Measurements from ENCODE around the gene CISH. TPM values are rescaled to one million over a fixed set of nuclear protein-coding genes. Genes with fewer than 3 reads are reported as not detected.
A peak's percentile ranks its signal among the peaks of the same experiment; 100 is the strongest.

Gene CISH
- total RNA-seq, 2 donors from 2014 or later, result 4.7 to 9.9 TPM

- Histone ChIP-seq H3K4me1 (peaks cover 0 to 55% of the 10 kb centered on the region in 2 donors), H3K4me3 (no peak overlapping the region)
Measured at GRCh38 chr3:50599115-50599715, 12.4 kb downstream of the CISH start.

GRCh38 chr3:50594253-50594785, 17.3 kb downstream of the CISH start:
- no peak for DNase-seq (ENCODE audit: low spot score)
- TF ChIP-seq CTCF (IDR thresholded peaks at IDR 0.05), result no peak
- Histone ChIP-seq H3K27ac (no peak overlapping the region), H3K9me3 (no peaks in the 10 kb centered on the region), H3K27me3 (no peaks in the 10 kb centered on the region), H3K36me3 (no peaks in the 10 kb centered on the region), H3K4me1 (peaks cover 0 to 30% of the 10 kb centered on the region in 2 donors), H3K4me3 (no peak overlapping the region)

More at GRCh38 chr3:50599115-50599715, 12.4 kb downstream of the CISH start:
- Histone ChIP-seq H3K36me3 (no peaks in the 10 kb centered on the region), H3K9me3 (no peaks in the 10 kb centered on the region), H3K27me3 (no peaks in the 10 kb centered on the region), H3K27ac (peak overlapping the region; percentile 94 to 98)
- no peak for TF ChIP-seq CTCF (IDR thresholded peaks at IDR 0.05)
- DNase-seq (ENCODE audit: low spot score), result no peak

- DNase-seq (ENCODE audit: low spot score), result no peak
- H3K4me3 ChIP-seq, result no peak overlapping the region
- peak overlapping the region; percentile 49 to 66 for H3K27ac ChIP-seq
- no peaks in the 10 kb centered on the region for H3K9me3 ChIP-seq
- no peaks in the 10 kb centered on the region for H3K36me3 ChIP-seq
- H3K4me1 ChIP-seq, result peaks cover 0 to 36% of the 10 kb centered on the region in 2 donors
- no peaks in the 10 kb centered on the region for H3K27me3 ChIP-seq
- no peak for TF ChIP-seq CTCF (IDR thresholded peaks at IDR 0.05)
Measured at GRCh38 chr3:50592568-50592967, 19.0 kb downstream of the CISH start.

GRCh38 chr3:50591196-50591741, 20.3 kb downstream of the CISH start:
- TF ChIP-seq CTCF (IDR thresholded peaks at IDR 0.05), result no peak
- peaks cover 0 to 46% of the 10 kb centered on the region in 2 donors for H3K4me1 ChIP-seq
- no peaks in the 10 kb centered on the region for H3K36me3 ChIP-seq
- no peak for DNase-seq (ENCODE audit: low spot score)
- H3K27ac ChIP-seq, result peak overlapping the region in 1 of 2 donors; percentile 41
- no peaks in the 10 kb centered on the region for H3K27me3 ChIP-seq
- H3K4me3 ChIP-seq, result no peak overlapping the region
- H3K9me3 ChIP-seq, result no peaks in the 10 kb centered on the region

GRCh38 chr3:50588759-50589433, 22.7 kb downstream of the CISH start:
- Histone ChIP-seq H3K27ac (peak overlapping the region in 1 of 2 donors; percentile 82), H3K27me3 (no peaks in the 10 kb centered on the region), H3K4me3 (no peak overlapping the region), H3K4me1 (peaks cover 0 to 58% of the 10 kb centered on the region in 2 donors), H3K9me3 (no peaks in the 10 kb centered on the region), H3K36me3 (no peaks in the 10 kb centered on the region)
- no peak for TF ChIP-seq CTCF (IDR thresholded peaks at IDR 0.05)
- DNase-seq (ENCODE audit: low spot score), result no peak

All from right atrium auricular region (tissue), 2 donors.